Stimulated activated CD4-positive, alpha-beta T cell treated with anti-CD3 and anti-CD28 coated beads, Interleukin-1b, Interleukin-23, amount 100 ng/mL, for 48 hours (primary cell): Measurements from ENCODE around the gene WDR13.
A peak's percentile ranks its signal among the peaks of the same experiment; 100 is the strongest.
"Not testable (repeated sequence)": the region's sequence is repeated elsewhere in the genome, so short reads cannot be mapped to it uniquely, and the experiment has no call there.

Experiments
- DNase-seq: peaks from one replicate; pipeline ENCODE4 v3.0.0-alpha.2; 2020

WDR13 gene

DNA sequence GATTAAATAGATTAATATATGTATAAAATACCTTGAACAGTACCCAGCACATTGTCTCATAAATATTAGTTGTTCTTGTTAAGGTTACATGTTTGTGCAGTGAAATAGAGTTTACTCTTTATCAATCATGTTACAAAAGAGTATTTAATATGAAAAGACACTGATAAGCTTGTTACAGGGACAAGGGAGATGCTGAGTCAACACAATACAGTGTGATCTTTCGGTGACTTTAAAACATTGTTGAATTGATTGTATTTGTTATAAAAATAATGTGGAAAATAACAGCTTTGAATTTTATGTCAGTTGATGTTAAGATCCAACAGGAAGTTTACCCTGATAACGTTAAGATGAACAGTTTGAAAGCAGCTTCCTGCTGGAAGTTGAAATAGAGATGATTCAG lies 1.4 kb upstream of the WDR13 start:
- DNase-seq = no peak

DNA sequence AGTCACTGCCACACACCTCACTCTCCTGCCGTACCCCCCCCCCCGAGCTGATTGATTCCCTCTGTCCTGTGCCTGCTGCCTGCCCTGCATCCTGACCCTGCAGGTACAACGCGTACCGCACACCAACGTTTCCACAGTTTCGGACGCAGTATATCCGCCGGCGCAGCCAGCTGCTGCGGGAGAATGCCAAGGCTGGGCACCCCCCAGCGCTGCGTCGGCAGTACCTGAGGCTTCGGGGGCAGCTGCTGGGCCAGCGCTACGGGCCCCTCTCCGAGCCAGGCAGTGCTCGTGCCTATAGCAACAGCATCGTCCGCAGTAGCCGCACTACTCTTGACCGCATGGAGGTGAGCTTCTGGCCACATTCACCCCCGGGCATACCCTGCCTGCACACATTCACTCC lies 1.3 kb downstream of the WDR13 start:
- DNase-seq = no peak

DNA sequence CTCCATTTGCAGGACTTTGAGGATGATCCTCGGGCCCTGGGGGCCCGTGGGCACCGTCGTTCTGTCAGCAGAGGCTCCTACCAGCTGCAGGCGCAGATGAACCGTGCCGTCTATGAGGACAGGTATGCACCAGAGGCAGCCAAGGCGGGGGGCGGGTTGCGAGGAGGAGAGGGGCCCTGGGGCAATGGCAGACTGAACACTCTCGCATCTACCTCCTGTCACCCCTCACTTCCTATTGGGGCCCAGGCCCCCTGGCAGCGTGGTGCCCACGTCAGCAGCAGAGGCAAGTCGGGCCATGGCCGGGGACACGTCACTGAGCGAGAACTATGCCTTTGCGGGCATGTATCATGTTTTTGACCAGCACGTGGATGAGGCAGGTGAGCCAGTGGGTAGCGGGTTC lies 2.0 kb downstream of the WDR13 start:
- no peak for DNase-seq

- no peak for DNase-seq
Measured at GRCh38 chrX:48600226-48600625, 2.9 kb downstream of the WDR13 start.

GRCh38 chrX:48601741-48602394 lies 4.6 kb downstream of the WDR13 start:
- DNase-seq = no peak

DNA sequence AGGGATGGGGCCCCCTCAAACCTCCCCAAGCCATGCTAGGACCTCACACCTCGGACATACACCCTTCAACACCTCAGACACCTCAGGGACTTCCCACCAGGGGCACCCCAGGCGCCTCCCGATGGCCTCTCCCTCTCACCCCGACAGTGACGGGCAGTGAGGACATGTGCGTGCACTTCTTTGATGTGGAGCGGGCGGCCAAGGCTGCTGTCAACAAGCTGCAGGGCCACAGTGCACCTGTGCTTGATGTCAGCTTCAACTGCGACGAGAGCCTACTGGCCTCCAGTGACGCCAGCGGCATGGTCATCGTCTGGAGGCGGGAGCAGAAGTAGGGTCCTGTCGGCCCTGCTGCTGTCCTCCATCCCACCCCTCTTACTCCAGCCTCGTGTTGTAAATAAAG lies 7.4 kb downstream of the WDR13 start:
- no peak for DNase-seq

- DNase-seq = no peak
Measured at GRCh38 chrX:48606091-48606490, 8.8 kb downstream of the WDR13 start.

GRCh38 chrX:48611703-48612102 lies 14.4 kb downstream of the WDR13 start:
- DNase-seq = no peak

GRCh38 chrX:48613502-48614160 lies 16.3 kb downstream of the WDR13 start:
- no peak for DNase-seq

- no peak for DNase-seq
Measured at GRCh38 chrX:48616576-48616975, 19.3 kb downstream of the WDR13 start.

DNA sequence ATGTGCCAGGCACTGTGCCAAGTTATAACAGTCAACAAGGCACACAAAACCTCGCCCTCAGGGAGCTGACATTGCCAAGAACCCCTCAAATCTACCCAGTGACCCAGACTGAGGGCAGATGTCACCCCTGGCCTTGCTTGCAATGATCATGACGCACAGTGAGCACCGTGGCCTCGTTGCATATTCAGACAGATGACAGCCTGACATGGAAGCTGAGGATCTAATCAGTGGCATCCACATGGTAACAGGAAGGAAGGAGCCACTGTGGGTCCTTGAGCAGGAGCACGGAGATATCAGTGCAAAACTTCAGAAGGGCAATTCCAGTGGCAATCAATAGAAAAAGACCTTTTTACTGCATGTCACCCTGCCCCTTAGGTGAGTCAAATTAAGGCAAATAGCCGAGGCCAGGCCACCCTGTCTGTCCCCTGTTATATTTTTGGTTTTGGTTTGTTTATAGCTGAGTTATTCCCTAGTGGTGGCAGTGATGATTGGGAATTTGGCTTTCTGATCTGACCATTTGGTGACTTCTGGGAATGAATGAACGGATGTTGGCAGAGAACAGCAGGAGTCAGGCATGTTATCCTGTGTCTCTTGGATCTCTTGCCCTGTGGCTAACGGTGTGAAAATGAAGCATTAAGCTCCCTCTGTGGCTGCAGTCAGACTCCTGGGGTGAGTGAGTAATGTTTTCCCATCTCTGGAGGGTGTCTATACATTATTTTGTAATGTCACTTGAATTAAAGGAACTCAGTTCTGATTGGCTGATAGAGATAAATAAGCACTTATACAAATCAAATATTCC lies 20.4 kb downstream of the WDR13 start:
- no peak for DNase-seq

DNA sequence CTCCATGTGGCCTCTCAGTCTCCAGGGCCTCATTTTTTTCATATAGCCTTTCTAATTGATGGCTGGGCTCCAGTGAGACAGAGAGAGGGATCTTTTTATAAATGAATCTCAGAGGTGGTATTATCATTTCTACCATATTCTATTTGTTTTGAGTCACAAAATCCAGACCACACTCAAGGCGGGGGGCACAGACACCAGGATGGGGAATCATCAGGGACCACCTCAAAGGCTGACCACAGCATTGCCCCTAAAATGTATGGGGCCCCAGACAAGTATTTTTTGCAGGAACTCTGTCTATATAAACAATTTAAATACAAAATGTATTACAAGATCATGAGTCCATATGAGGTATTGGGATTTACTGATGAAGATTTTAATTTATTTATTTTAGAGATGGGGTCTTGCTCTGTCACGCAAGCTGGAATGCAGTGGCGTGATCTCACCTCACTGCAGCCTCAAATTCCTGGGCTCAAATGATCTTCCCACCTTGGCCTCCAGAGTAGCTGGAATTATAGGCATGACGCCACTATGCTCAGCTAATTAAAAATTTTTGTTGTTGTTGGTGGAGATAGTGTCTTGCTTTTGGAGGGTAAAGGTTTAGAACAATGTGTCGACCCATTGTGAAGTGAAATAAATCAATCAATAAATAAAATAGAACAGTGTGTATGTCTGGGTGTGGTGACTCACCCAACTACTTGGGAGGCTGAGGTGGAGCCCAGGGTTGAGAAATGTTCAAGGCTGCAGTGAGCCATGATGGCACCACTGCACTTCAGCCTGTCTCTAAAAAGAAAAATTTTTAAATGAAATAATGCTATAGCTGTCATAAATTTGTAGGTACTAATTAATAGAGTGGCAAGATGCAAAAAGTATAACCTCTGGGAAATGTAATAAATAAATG lies 29.4 kb downstream of the WDR13 start:
- DNase-seq = no peak

GRCh38 chrX:48631376-48632090 lies 34.2 kb downstream of the WDR13 start:
- DNase-seq = peak; percentile 69

GRCh38 chrX:48632207-48632606 lies 34.9 kb downstream of the WDR13 start:
- DNase-seq = no peak

GRCh38 chrX:48636301-48636700 lies 39.0 kb downstream of the WDR13 start:
- no peak for DNase-seq

DNA sequence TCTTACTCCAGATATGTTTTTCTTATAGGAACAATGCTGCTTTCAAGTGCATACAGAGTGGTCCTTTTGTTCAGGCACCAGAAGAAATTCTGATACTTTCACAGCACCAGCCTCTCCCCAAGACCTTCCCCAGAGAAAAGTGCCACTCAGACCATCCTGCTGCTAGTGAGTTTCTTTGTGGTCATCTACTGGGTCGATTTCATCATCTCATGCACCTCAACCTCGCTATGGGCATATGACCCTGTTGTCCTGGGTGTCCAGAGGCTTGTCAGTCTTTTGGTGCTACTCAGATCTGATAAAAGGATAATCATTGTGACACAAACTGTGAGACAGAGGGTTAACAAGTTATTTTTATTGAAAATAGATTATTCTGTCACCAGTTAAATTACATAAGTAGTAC lies 39.5 kb downstream of the WDR13 start:
- DNase-seq = no peak

DNA sequence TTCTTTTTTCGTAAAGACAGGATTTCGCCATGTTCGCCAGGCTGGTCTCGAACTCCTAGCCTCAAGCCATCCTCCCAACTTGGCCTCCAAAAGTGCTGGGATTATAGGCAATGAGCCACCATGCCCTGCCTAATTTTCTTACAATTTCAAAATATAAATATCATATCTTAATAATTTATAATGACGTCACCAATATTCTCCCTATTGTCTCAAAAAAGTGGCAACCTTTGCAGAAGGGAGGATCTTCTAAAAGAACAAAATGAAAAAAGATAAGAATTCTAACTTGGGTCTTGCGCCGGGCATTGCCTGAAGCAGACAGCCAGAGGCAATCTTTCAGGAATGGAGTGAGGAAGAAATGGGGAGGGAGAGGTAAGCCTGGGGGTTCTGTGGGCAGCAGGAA lies 48.4 kb downstream of the WDR13 start:
- no peak for DNase-seq

DNA sequence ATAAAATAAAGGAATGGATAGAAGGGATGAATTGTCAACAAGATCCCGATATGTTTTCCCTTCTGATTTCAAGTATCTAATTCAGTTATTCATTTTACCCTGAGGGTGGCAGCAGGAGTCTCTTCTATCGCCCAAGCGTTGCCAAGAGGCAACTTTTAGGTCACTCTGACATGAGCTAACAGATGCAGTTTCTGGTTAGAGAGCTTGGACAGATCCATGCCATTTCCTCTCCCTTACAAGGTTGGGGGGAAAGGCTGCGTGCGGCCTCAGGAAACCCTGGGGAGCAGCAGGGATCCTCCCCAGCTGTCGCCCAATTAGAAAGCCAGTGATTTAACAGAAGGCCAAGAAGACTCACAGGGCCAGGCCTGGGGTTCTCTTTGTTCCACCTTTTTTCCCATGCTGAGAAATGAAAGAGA lies 51.1 kb downstream of the WDR13 start:
- DNase-seq = peak; percentile 7

DNA sequence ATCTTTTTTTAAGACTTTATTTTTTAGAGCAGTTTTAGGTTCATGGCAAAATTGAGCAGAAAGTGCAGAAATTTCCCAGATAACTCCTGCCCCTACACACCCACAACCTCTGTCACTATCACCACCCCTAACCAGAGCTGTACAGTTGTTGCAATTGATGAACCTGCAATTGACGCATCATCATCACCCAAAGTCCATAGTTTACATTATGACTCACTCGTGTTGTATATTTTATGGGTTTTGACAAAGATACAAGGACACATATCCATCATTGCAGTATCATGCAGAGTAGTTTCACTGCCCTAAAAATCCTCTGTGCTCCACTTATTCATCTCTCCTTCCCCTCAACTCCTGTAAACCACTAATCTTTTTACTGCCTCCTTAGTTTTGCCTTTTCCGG lies 51.8 kb downstream of the WDR13 start:
- DNase-seq = no peak

- not testable (repeated sequence) for DNase-seq
Measured at GRCh38 chrX:48652055-48652579, 54.8 kb downstream of the WDR13 start.

DNA sequence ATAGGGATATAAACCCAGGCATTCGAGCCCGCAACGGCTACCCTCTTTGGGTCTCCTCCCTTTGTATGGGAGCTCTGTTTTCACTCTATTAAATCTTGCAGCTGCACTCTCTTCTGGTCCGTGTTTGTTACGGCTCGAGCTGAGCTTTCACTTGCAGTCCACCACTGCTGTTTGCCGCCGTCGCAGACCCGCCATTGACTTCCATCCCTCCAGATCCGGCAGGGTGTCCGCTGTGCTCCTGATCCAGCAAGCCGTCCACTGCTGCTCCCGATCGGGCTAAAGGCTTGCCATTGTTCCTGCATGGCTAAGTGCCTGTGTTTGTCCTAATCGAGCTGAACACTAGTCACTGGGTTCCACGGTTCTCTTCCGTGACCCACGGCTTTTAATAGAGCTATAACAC lies 57.5 kb downstream of the WDR13 start:
- not testable (repeated sequence) for DNase-seq
